SKM-1 treated with dmso at 0.1 percent for 144 hours (cell line): ENCODE data around the gene RFX7.
"Not testable (repeated sequence)": the region's sequence is repeated elsewhere in the genome, so short reads cannot be mapped to it uniquely, and the experiment has no call there.

Source experiments
- DNase-seq: peaks from one replicate; lab custom pipeline; 2025; ENCODE audit not compliant: unreplicated experiment; lab: John Stamatoyannopoulos, UW

Gene RFX7

GRCh38 chr15:56207711-56208110, 36.0 kb downstream of the RFX7 start:
- DNase-seq = no peak

GRCh38 chr15:56207092-56207491, 36.6 kb downstream of the RFX7 start:
- no peak for DNase-seq

- no peak for DNase-seq
Measured at GRCh38 chr15:56205061-56205876, 38.4 kb downstream of the RFX7 start.

GRCh38 chr15:56203312-56203922, 40.3 kb downstream of the RFX7 start:
- DNase-seq = not testable (repeated sequence)

- DNase-seq = no peak
Measured at GRCh38 chr15:56202701-56203100, 41.0 kb downstream of the RFX7 start.

DNA sequence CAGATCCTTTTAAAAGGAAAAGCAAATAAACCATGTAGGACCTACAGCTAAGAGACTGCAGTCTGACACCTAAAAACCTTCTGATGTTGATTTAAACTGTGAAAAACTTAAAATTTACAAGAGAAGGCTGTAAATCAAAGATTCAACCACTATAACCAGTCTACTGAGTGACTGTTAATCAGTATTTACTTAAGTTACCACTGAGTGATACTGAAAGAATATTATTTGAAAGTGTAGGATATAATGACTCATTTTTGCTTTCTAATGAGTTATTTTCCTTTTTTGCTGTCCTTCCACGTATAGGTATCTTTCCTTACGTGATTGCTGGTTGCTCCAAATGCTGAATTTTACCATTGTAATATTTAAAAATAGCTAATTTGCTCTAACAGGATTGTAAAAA, 44.6 kb downstream of the RFX7 start:
- DNase-seq = no peak

DNA sequence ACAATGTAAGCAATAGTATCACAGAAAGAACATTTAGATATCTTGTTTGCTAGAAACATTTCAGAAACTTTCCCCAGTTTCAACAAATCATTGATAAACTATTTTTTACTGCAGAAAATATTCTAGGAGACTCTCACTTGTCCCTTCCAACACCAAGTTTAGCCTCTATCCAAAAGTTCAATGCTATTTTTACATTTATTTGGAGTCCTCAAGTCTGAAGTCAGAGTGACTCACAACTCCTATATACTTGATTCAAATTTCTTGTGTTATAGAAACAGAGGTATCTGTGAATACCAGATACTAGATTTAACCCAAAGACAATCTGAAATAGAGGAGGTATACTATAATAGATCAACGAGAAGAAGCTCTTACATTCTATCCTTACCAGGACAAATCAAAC, 49.6 kb downstream of the RFX7 start:
- no peak for DNase-seq

DNA sequence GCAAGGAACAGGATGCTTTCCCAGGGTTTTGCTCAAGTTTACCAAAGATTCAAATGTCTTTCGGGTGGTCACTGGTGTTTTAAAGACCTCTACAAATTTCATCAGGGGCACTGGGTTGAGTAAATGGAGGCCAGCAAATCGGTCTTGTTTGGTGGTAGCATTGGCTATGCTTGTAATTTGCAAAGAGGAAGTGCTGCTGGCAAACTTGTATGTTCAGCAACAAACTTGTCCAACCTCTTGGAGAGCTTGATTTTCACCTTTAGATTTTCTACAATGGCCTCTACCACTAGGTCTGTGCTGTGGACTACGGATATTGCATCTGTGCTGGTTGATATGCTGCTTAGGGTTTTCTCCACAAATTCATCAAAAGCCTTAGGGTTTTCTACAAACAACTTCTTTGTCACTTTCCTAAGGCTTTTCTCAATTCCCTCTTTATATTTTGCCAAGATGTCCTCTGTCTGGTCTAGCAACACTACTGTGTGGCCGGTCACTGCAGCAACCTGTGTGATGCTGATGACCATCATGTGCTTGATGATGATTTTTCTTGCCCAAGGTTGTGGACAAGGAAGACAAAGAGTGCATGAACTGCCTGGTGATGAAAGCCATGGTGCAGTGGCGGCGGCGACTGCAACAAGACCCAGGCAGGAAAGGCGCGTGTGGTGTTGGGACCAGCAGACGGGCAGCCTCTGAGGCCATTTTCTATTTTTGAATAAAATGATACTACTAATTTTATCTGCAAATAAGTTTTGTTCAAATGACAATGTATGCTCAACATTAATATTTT, 50.8 kb downstream of the RFX7 start:
- no peak for DNase-seq

DNA sequence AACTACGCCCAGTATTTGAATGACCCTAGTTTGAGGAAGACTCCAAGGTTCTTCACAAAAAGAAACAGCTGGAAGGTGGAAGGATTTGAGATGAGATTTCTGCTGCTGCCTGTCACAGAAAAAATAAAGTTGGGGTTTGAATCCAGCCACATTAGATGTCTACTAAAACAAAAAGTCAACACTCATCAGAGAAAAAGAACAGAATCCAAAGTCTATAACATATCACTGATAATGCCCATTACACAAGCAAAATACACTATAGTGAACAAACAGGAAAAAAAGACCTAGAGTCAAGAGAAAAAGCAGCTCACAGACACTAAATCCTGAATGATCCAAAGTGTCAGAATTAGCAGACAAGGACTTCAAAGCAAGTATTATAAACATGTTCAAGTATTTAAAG, 56.0 kb downstream of the RFX7 start:
- DNase-seq = no peak

- DNase-seq = no peak
Measured at GRCh38 chr15:56185980-56186379, 57.7 kb downstream of the RFX7 start.

DNA sequence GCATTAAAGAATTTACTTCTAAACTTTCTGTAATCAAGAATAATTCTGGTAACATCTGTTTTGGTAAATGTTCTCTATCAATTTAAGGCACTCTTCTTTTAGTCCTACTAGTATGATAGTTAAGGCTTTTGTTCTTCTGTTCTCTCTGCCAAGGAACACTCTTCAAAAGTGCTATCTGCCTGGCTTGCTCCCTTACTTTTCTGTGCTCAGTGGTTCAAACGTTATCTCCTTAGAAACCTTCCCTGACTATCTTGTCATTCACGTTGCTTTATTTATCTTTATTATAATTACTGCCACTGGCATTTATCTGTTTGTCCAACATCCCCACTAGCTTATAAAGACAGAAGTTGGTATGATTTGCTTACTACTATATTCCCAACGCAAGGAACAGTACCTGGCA, 59.2 kb downstream of the RFX7 start:
- DNase-seq = no peak

- DNase-seq = no peak
Measured at GRCh38 chr15:56180851-56181250, 62.8 kb downstream of the RFX7 start.

GRCh38 chr15:56176996-56177395, 66.7 kb downstream of the RFX7 start:
- no peak for DNase-seq

DNA sequence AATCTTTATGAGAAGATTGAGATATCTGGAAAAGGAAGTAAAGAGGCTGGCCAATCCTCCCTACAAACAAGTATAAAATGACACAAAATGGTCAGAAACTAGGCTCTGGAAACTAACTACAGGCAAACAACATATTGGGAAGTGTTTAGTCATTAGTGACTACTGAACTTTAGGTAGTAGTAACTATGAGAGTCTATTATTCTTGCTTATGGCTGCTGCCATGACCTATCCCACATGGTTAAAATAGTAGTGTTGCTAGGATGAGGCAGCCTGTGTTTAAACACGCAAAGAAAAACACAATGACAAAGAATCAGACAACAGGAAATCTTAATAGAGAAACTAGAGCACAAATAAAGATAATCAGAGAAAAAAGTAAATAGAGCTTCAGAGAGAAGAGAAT, 67.9 kb downstream of the RFX7 start:
- DNase-seq = no peak

DNA sequence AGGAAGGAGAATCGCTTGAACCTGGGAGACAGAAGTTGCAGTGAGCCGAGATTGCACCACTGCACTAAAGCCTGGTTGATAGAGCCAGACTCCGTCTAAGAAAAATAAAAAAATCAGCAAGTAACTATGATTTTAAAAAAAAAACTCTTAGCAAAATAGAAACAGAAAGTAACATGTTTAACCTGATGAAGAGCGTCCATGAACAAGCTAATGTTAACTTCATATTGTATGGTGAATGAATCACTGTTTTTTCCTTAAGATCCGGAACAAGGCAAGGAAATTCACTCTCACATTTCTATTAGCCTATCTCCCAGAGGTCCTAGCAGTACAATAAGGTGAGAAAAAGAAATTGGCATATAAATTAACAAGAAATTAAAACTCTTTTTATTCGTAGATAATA, 69.0 kb downstream of the RFX7 start:
- DNase-seq = no peak

DNA sequence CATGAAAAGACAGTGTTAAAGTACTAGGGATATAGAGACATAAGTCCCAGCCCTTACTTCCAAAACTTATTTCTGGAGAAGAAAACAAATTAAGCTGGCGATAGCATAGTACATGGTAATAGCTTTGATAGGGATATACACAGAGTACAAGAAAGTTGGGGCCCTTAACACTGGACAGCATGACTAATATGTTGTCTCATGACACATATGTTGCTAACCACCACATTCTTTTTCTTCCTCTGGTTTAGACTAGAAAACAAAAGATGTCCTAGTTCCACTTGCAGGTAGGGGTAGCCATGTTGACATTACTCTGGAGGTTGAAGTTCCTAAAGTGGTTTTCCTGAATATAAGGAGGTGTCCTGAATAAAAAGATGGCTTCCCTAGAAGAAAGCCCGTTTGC, 75.3 kb downstream of the RFX7 start:
- DNase-seq = no peak

- no peak for DNase-seq
Measured at GRCh38 chr15:56165234-56165633, 78.4 kb downstream of the RFX7 start.

GRCh38 chr15:56160966-56161365, 82.7 kb downstream of the RFX7 start:
- no peak for DNase-seq

GRCh38 chr15:56156877-56157276, 86.8 kb downstream of the RFX7 start:
- no peak for DNase-seq

GRCh38 chr15:56155278-56155677, 88.4 kb downstream of the RFX7 start:
- not testable (repeated sequence) for DNase-seq

DNA sequence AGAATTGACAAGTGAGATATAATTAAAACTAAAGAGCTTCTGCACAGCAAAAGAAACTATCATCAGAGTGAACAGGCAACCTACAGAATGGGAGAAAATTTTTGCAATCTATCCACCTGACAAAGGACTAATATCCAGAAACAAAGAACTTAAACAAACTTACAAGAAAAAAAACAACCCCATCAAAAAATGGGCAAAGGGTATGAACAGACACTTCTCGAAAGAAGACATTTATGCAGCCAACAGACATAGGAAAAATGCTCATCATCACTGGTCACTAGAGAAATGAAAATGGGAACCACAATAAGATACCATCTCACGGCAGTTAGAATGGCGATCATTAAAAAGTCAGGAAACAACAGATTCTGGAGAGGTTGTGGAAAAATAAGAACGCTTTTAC, 88.9 kb downstream of the RFX7 start:
- not testable (repeated sequence) for DNase-seq

- DNase-seq = no peak
Measured at GRCh38 chr15:56150204-56150603, 93.5 kb downstream of the RFX7 start.
